Activated CD4-positive, alpha-beta memory T cell treated with anti-CD3 and anti-CD28 coated beads for 36 hours (primary cell): ENCODE results near the gene C3. TPM values are rescaled to one million over a fixed set of nuclear protein-coding genes. Genes with fewer than 3 reads are reported as not detected.
A peak's percentile ranks its signal among the peaks of the same experiment; 100 is the strongest.
"Not testable (repeated sequence)": the region's sequence is repeated elsewhere in the genome, so short reads cannot be mapped to it uniquely, and the experiment has no call there.

ENCODE experiments used
- CTCF ChIA-PET: fragments of 350-600 bp; sonication (Branson Sonifier 250); formaldehyde crosslinking; loops from one replicate; lab custom pipeline; 2021; ENCODE audit warnings: antibody characterized with exemption, inconsistent platforms; lab: Charles Lee
- POLR2A ChIA-PET: fragments of 350-600 bp; sonication (Branson Sonifier 250); formaldehyde crosslinking; loops from one replicate; lab custom pipeline; 2021; ENCODE audit warnings: antibody characterized with exemption; lab: Charles Lee
- DNase-seq: peaks from one replicate; pipeline ENCODE4 v3.0.0-alpha.2; 2020
- H3K27ac Mint-ChIP-seq: one replicate; pipeline ENCODE4 v1.8.0; 2021; ENCODE audit warnings: mixed read lengths
- H3K27me3 Mint-ChIP-seq: one replicate; pipeline ENCODE4 v1.8.0; 2021; ENCODE audit warnings: mixed read lengths
- H3K36me3 Mint-ChIP-seq: one replicate; pipeline ENCODE4 v1.8.0; 2021; ENCODE audit warnings: mixed read lengths
- H3K4me1 Mint-ChIP-seq: one replicate; pipeline ENCODE4 v1.8.0; 2021; ENCODE audit warnings: low read depth, mixed read lengths
- H3K4me3 Mint-ChIP-seq: one replicate; pipeline ENCODE4 v1.8.0; 2021; ENCODE audit warnings: mild to moderate bottlenecking, mixed read lengths
- H3K9me3 Mint-ChIP-seq: one replicate; pipeline ENCODE4 v1.8.0; 2021; ENCODE audit warnings: mixed read lengths
- intact Hi-C: fragments of 100-400 bp; cut with micrococcal nuclease; formaldehyde crosslinking; loops from one replicate; pipeline ENCODE4 v1.15.1; 2023
- total RNA-seq, 2 experiments: library from RNA; stranded (reverse); gene quantifications; one replicate each; pipeline ENCODE4 v1.2.3, GENCODE V29; 2021

C3 gene
- total RNA-seq, 2 experiments from 2014 or later, result 1.2 to 2.4 TPM

DNA sequence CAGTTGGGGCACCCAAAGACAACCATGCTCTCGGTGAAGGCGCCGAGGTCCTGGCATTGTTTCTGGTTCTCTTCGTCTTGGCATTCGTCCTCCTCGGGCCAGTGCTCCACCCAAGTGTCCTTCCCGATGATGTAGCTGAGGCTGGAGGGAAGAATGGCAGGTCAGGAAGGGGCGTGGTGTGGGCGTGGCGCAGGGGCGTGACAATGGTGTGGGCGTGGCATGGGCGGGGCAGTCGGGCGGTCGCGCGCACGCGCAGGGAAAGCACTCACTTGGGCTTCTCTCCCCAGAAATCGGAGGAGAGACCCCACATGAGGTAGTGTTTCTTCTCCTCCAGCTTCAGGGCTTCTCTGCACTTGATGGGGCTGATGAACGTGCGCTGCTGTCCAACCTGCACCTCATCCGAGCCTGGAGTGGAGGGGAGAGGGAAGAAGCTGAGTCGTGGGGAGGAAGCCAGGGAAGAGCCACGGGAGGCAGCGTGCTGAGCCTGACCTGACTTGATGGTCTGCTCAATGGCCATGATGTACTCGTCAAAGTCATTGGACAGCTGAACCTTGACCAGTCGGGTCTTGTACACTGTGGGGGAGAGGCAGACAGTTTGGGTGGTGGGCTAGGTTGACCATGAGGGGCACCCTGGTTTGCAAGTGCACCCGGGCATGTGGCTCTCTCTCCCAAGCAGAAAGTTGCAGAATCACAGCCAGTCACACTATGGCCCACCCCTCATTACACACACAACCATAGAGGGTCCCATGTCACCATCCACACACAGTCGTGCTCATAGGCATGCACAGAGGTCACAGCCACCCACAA, 42.4 kb downstream of the C3 start:
- peak overlapping the region; percentile 53 for H3K27ac Mint-ChIP-seq
- peaks cover 3% of the 10 kb centered on the region for H3K27me3 Mint-ChIP-seq
- peaks cover 52% of the 10 kb centered on the region for H3K4me1 Mint-ChIP-seq
- peaks cover 29% of the 10 kb centered on the region for H3K9me3 Mint-ChIP-seq
- DNase-seq, result peak; percentile 66
- H3K36me3 Mint-ChIP-seq, result peaks cover 9% of the 10 kb centered on the region
- CTCF ChIA-PET, result interaction anchor here (1.0 to 1.1 kb wide), 2 partner anchors 9 to 16 kb away, joined by 3 read pairs; no protein-coding TSS in a partner anchor
- H3K4me3 Mint-ChIP-seq, result peak overlapping the region; percentile 35
- POLR2A ChIA-PET, result interaction anchor here (1.1 to 1.4 kb wide), 2 partner anchors 9 to 135 kb away, joined by 3 to 4 read pairs; no protein-coding TSS in a partner anchor
- intact Hi-C loops, result loop anchor here (1.0 kb wide), 2 partner anchors 8 to 17 kb away; partner anchors contain the start of gene TNFSF14

DNA sequence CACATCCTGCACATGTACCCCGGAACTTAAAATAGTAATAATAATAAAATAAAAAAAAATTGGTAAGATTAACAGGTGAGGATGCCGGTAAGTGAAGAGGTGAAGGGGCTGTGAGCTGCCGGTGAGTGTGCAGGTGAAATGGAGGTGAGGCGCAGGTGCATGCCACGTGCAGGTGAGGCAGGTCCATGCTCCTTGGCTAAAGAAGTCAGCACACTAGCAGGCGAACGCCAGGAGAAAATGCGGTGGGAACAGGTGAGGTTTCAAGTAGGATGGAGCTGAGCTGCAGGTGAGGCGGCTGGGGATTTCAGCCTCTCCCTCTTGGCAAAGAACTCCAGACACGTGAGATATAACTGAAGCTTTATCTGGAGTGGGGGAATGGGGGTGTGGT, 43.0 kb downstream of the C3 start:
- no peak for DNase-seq
- Mint-ChIP-seq H3K36me3 (peaks cover 9% of the 10 kb centered on the region), H3K27me3 (peaks cover 3% of the 10 kb centered on the region), H3K27ac (peak overlapping the region; percentile 75), H3K9me3 (peaks cover 29% of the 10 kb centered on the region), H3K4me1 (peaks cover 56% of the 10 kb centered on the region), H3K4me3 (peak overlapping the region; percentile 35)
- CTCF ChIA-PET, result interaction anchor here (1.0 to 1.1 kb wide), 2 partner anchors 9 to 16 kb away, joined by 3 read pairs; no protein-coding TSS in a partner anchor
- intact Hi-C loops, result no loop called here
- POLR2A ChIA-PET, result interaction anchor here (1.1 to 1.4 kb wide), 2 partner anchors 8 to 136 kb away, joined by 3 to 4 read pairs; no protein-coding TSS in a partner anchor

DNA sequence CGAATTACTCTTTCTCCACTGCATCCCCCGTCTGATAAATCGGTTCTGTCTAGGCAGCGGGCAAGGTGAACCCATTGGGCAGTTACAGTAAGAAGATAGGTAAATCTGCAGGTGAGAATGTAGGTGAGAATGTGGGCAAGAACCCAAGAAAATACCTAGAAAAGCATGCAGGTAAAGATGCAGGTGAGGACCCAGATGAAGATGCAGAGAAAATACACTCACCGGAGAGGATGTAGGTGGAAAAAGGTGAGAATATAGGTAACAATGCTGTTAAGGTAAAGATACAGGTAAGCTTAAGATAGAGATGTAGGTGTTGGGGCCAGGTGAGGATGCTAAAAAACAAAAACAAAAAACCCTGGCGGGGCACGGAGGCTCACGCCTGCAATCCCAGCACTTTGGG, 44.2 kb downstream of the C3 start:
- intact Hi-C loops, result no loop called here
- CTCF ChIA-PET, result interaction anchor here (2.0 kb wide), 1 partner anchor 43 kb away, joined by 8 read pairs; no protein-coding TSS in a partner anchor
- peaks cover 61% of the 10 kb centered on the region for H3K4me1 Mint-ChIP-seq
- H3K27me3 Mint-ChIP-seq, result peaks cover 3% of the 10 kb centered on the region
- DNase-seq, result no peak
- H3K27ac Mint-ChIP-seq, result peak overlapping the region; percentile 29
- peak overlapping the region; percentile 3 for H3K4me3 Mint-ChIP-seq
- POLR2A ChIA-PET, result interaction anchor here (2.0 kb wide), 1 partner anchor 13 kb away, joined by 6 read pairs; no protein-coding TSS in a partner anchor
- peaks cover 29% of the 10 kb centered on the region for H3K9me3 Mint-ChIP-seq
- peaks cover 9% of the 10 kb centered on the region for H3K36me3 Mint-ChIP-seq

DNA sequence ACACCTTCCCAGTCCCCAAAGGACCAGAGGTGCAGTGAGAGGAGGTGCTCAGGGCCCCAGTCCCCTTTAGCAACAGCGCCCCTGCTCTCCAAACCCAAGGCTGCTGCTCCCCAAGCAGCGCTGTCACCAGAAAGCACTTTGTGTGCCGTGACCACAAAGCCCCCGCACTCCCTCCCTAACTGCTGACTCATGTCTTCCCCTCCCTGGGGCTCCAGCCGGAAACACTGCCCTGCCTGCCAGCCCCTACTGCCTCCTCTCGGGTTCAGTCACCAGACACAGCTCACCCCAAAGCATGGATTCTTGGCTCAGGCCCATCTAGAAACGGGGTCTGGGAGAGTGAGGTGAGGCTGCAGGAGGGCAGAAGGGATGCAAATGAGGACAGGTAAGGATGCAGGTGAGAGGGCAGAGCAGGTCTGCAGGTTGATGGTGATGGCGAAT, 45.6 kb downstream of the C3 start:
- Mint-ChIP-seq H3K27ac (peak overlapping the region; percentile 79), H3K4me3 (peak overlapping the region; percentile 62), H3K9me3 (peaks cover 20% of the 10 kb centered on the region), H3K4me1 (peaks cover 69% of the 10 kb centered on the region), H3K36me3 (peaks cover 12% of the 10 kb centered on the region), H3K27me3 (peaks cover 3% of the 10 kb centered on the region)
- CTCF ChIA-PET, result interaction anchor here (0.7 to 2.4 kb wide), 12 partner anchors 11 to 189 kb away, joined by 3 to 12 read pairs (median 4); partner anchors contain the start of gene GPR108
- intact Hi-C loops, result loop anchor here (1.0 kb wide), 2 partner anchors 43 to 61 kb away; no protein-coding TSS in a partner anchor
- DNase-seq, result peak; percentile 98
- POLR2A ChIA-PET, result interaction anchor here (0.6 to 2.0 kb wide), 6 partner anchors 11 to 157 kb away, joined by 3 to 19 read pairs (median 4); no protein-coding TSS in a partner anchor

DNA sequence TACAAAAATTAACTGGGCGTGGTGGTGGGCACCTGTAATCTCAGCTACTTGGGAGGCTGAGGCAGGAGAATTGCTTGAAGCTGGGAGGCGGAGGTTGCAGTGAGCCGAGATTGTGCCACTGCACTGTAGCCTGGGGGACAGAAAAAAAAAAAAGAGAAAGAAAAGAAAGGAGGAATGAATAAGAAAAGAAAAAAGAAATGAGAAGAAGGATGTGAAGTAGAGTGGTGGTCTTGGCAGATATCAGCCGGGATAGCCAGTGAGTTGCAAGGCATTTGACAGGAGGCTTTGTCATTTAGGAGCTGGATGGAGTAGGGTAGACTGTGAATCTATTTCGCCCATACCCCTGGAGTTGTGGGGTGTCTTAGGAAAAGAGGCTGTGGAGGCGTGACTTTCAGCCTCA, 46.0 kb downstream of the C3 start:
- ChIA-PET CTCF (interaction anchor here (1.1 to 2.4 kb wide), 6 partner anchors 13 to 189 kb away, joined by 3 to 12 read pairs (median 6); no protein-coding TSS in a partner anchor), POLR2A (interaction anchor here (0.6 to 2.0 kb wide), 4 partner anchors 11 to 156 kb away, joined by 3 to 19 read pairs (median 8); no protein-coding TSS in a partner anchor)
- Mint-ChIP-seq H3K4me3 (peak overlapping the region; percentile 62), H3K9me3 (peaks cover 15% of the 10 kb centered on the region), H3K27ac (peak overlapping the region; percentile 79), H3K36me3 (peaks cover 11% of the 10 kb centered on the region), H3K4me1 (peaks cover 66% of the 10 kb centered on the region)
- not testable (repeated sequence) for H3K27me3 Mint-ChIP-seq, DNase-seq
- intact Hi-C loops, result loop anchor here (1.0 kb wide), 1 partner anchor 62 kb away; no protein-coding TSS in a partner anchor

DNA sequence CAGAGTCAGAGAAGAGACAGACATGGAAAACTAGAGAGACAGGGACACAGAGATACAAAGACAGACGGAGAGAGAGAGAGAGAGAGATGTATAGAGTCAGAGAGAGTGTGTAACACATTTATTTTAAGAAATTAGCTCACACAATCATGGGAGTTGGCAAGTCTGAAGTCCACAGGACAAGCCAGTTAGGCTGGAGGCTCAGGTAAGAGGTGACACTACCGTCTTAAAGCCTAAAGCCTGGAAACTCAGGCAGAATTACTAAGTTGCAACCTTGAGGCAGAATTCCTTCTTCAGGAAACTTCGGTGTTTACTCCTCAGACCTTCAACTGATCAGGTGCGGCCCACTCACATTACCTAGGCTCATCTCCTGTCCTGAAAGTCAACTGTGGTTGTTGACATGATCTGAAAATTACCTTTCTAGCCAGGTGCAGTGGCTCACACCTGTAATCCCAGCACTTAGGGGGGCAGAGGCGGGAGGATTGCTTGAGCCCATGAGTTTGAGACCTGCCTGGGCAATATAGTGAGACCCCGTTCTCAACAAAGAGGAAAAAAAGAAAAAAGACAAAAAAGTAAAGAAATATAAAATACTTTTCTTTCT, 47.7 kb downstream of the C3 start:
- Mint-ChIP-seq H3K4me1 (peaks cover 49% of the 10 kb centered on the region), H3K9me3 (peaks cover 4% of the 10 kb centered on the region), H3K27ac (no peak overlapping the region), H3K36me3 (peaks cover 11% of the 10 kb centered on the region), H3K4me3 (no peak overlapping the region), H3K27me3 (peaks cover 3% of the 10 kb centered on the region)
- CTCF ChIA-PET, result interaction anchor here (1.0 to 1.3 kb wide), 2 partner anchors 11 to 41 kb away, joined by 3 to 6 read pairs; no protein-coding TSS in a partner anchor
- POLR2A ChIA-PET, result no interaction called here
- DNase-seq, result no peak
- intact Hi-C loops, result no loop called here

DNA sequence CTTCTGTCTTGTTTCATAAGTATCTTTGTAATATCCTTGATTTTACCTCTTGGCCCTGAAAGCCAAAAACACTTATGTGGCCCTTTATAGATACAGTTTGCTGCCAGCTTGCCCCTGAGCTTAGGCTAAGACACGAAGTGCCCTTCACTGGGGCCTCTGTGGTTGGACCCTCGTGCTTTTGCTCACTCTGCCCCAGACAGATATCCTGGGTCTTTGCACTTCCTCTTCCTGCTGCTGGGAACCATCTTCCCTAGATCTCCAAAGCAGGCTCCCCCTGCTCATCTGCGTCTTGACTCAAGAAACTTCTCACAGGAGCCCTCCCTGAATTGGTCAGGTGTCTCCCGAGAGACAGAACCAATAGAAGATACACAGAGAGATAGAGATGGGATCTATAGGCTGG, 48.5 kb downstream of the C3 start:
- peaks cover 2% of the 10 kb centered on the region for H3K27me3 Mint-ChIP-seq
- ChIA-PET POLR2A (no interaction called here), CTCF (no interaction called here)
- peaks cover 51% of the 10 kb centered on the region for H3K4me1 Mint-ChIP-seq
- no peaks in the 10 kb centered on the region for H3K9me3 Mint-ChIP-seq
- H3K27ac Mint-ChIP-seq, result no peak overlapping the region
- peaks cover 17% of the 10 kb centered on the region for H3K36me3 Mint-ChIP-seq
- DNase-seq, result no peak
- no peak overlapping the region for H3K4me3 Mint-ChIP-seq
- intact Hi-C loops, result no loop called here

DNA sequence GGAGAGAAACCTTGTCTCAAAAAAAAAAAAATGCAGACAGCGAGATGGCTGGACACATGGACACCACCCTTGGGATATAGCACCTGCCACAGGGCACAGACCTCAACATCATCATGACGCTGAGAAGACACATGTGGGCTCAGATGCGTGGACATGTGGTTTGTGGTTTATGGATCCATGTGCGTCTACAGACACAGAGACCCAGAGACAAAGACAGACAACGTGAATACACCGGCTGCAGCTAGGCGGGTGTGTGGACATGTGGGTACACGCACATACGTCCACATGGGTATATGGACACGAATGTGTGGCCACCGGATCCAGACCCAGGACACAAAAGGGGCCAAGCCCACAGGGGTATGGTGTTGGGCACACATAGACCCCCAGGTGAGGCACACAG, 51.8 kb downstream of the C3 start:
- H3K27ac Mint-ChIP-seq, result peak overlapping the region; percentile 99
- H3K36me3 Mint-ChIP-seq, result peaks cover 18% of the 10 kb centered on the region
- H3K4me1 Mint-ChIP-seq, result peaks cover 37% of the 10 kb centered on the region
- H3K9me3 Mint-ChIP-seq, result no peaks in the 10 kb centered on the region
- ChIA-PET POLR2A (interaction anchor here (0.6 to 3.4 kb wide), 6 partner anchors 9 to 1593 kb away, joined by 3 to 37 read pairs (median 4); partner anchors contain the start of genes DENND1C and VAV1), CTCF (interaction anchor here (1.1 to 2.4 kb wide), 5 partner anchors 9 to 195 kb away, joined by 3 to 9 read pairs (median 4); no protein-coding TSS in a partner anchor)
- DNase-seq, result peak; percentile 69
- intact Hi-C loops, result no loop called here
- H3K4me3 Mint-ChIP-seq, result peak overlapping the region; percentile 97
- H3K27me3 Mint-ChIP-seq, result no peaks in the 10 kb centered on the region

DNA sequence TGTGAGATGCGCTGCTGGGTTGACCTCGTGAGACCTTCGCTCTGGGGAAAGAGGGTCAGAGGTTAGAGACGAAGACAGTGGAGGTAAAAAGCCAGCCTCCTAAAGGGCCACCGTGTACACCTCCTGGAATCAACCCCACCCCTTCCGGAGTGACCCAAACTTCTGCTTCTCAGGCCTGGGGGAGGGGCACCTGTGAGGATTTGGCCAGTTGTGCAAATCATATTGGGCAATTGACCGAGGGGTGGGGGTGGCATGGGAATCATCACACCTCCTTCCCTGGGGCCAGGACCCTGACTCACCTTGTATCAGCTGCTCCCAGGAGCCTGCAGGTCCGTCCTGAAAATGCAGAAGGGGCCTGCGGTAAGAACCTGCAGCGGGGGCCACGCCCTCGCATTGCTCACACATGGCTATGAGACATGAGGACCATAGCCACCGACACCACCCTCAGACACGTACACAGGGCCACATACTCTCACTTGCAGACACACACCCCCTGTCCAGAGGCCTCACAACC, 53.3 kb downstream of the C3 start:
- POLR2A ChIA-PET, result interaction anchor here (3.4 kb wide), 1 partner anchor 12 kb away, joined by 37 read pairs; no protein-coding TSS in a partner anchor
- DNase-seq, result peak; percentile 74
- H3K27me3 Mint-ChIP-seq, result no peaks in the 10 kb centered on the region
- peak overlapping the region; percentile 97 for H3K4me3 Mint-ChIP-seq
- H3K4me1 Mint-ChIP-seq, result peaks cover 33% of the 10 kb centered on the region
- H3K36me3 Mint-ChIP-seq, result peaks cover 18% of the 10 kb centered on the region
- intact Hi-C loops, result no loop called here
- no peaks in the 10 kb centered on the region for H3K9me3 Mint-ChIP-seq
- CTCF ChIA-PET, result interaction anchor here (1.2 kb wide), 1 partner anchor 10 kb away, joined by 3 read pairs; no protein-coding TSS in a partner anchor
- peak overlapping the region; percentile 78 for H3K27ac Mint-ChIP-seq

DNA sequence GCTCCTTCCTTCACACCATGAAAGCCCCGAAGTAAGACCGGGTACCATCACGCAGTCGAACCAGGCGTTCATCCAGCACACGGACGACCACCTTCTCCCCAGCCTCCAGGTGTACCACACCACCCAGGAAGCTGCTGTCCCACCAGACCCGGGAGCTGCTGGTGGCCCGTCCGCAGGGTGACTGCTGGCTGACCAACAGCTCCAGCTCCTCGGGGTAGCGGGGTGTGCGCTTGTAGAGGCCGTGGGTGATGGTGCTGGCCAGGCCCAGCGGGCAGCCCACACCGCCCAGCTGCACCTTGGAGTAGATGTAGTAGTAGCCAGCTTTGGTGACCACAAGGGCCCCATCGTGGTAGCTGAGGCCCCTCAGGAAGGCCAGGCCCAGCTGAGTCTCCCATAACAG, 55.5 kb downstream of the C3 start:
- H3K9me3 Mint-ChIP-seq, result no peaks in the 10 kb centered on the region
- POLR2A ChIA-PET, result no interaction called here
- no peak for DNase-seq
- peak overlapping the region; percentile 64 for H3K27ac Mint-ChIP-seq
- H3K27me3 Mint-ChIP-seq, result no peaks in the 10 kb centered on the region
- peaks cover 18% of the 10 kb centered on the region for H3K4me1 Mint-ChIP-seq
- CTCF ChIA-PET, result interaction anchor here (2.0 kb wide), 1 partner anchor 10 kb away, joined by 5 read pairs; no protein-coding TSS in a partner anchor
- intact Hi-C loops, result loop anchor here (5.0 kb wide), 2 partner anchors 137 to 148 kb away; no protein-coding TSS in a partner anchor
- H3K36me3 Mint-ChIP-seq, result peaks cover 21% of the 10 kb centered on the region
- H3K4me3 Mint-ChIP-seq, result no peak overlapping the region
